Heart right ventricle (tissue), 16 donors: Measurements from ENCODE around the gene LMF2. TPM values are rescaled to one million over a fixed set of nuclear protein-coding genes. Genes with fewer than 3 reads are reported as not detected.

Experiments used
- ATAC-seq, 8 donors: fragments of 200-7000 bp; cut with Tn5 transposase; one replicate each; pipeline ENCODE4 v1.9.1; 2020; ENCODE audit warnings: mild to moderate bottlenecking in 8 of 8, moderate library complexity in 8 of 8, moderate number of reproducible peaks in 1 of 8
- DNase-seq, 2 donors: peaks; one replicate each; pipeline ENCODE4 v3.0.0-alpha.2; 2020
- H3K27ac ChIP-seq, 10 donors: fragments of 200-600 bp; sonication (generic) in 2 of 10; one replicate each; pipeline versions ENCODE4 v1.5.0 to v1.8.0; 2020 to 2022; ENCODE audit warnings: mild to moderate bottlenecking in 3 of 10
- H3K27me3 ChIP-seq, 7 donors: fragments of 200-600 bp; one replicate each; pipeline ENCODE4 v1.8.0; 2021 to 2022; ENCODE audit warnings: mild to moderate bottlenecking in 2 of 7
- H3K36me3 ChIP-seq, 9 donors: fragments of 200-600 bp; sonication (generic) in 1 of 9; one replicate each; pipeline versions ENCODE4 v1.5.0 to v1.8.0; 2020 to 2022; ENCODE audit warnings: mild to moderate bottlenecking in 2 of 9
- H3K4me1 ChIP-seq, 9 donors: fragments of 200-600 bp; sonication (generic) in 1 of 9; one replicate each; pipeline versions ENCODE4 v1.5.0 to v1.8.0; 2020 to 2022; ENCODE audit warnings: mild to moderate bottlenecking in 4 of 9
- H3K4me3 ChIP-seq, 10 donors: fragments of 200-600 bp; sonication (generic) in 2 of 10; one replicate each; pipeline versions ENCODE4 v1.5.0 to v1.8.0; 2020 to 2022; ENCODE audit warnings: mild to moderate bottlenecking in 7 of 10, moderate library complexity in 2 of 10
- H3K9me3 ChIP-seq, 11 donors: fragments of 200-600 bp in 10 of 11; sonication (generic) in 2 of 11; one replicate each; pipeline versions ENCODE4 v1.5.0 to v1.8.0; 2013 to 2022; ENCODE audit warnings: mild to moderate bottlenecking in 2 of 11, control low read depth in 1 of 11, moderate library complexity in 1 of 11
- CTCF ChIP-seq, 9 donors: fragments of 200-600 bp; sonication (generic) in 2 of 9; IDR thresholded peaks; one replicate each; pipeline versions ENCODE4 v1.5.0 to v1.8.0; 2021 to 2022; ENCODE audit warnings: antibody characterized with exemption in 9 of 9, mild to moderate bottlenecking in 5 of 9, moderate library complexity in 1 of 9
- WGBS, 2 donors: extraction: QIAGEN DNeasy Blood & Tissue Kit; methylation state at CpG; one replicate each; pipeline ENCODE4 v1.1.7; 2013; ENCODE audit warnings: inconsistent platforms in 1 of 2; 5-methylcytosine and 5-hydroxymethylcytosine counted together
- intact Hi-C, 10 donors: fragments of 100-400 bp; cut with DNase I; formaldehyde crosslinking; loops; one replicate each; pipeline versions ENCODE4 v1.11.1 to v1.14.2; 2022
- polyA plus RNA-seq, 2 donors: library from polyadenylated mRNA; stranded (reverse); fragments of 200-250 nt; gene quantifications; one replicate each; pipeline ENCODE4 v1.2.3, GENCODE V29; 2013
- total RNA-seq, 10 donors: library from RNA; stranded (reverse); fragmentation: NEBNext Ultra II Directional in 3 of 10; extraction: Animal tissue kit (Norgen Biotek cat#: 25700) in 3 of 10; gene quantifications; one replicate each; pipeline versions ENCODE4 v1.2.1 to v1.2.4, GENCODE V29; 2021 to 2023
- donor health status: Arrhythmogenic right ventricular cardiomyopathy.
- donor health status: ischemic (EF 13 %, LVEDD 7.1; RV severe dilation, severe dysfunction).
- donor health status: healthy with polysubstance abuse.
- donor health status: DM: no; HTN: yes; CAD: no.
- donor health status: DM: no; HTN: no; CAD: no.
- donor health status: ischemic (EF 25% LVEDD 6.9; RV normal size, moderate dysfunction).
- donor health status: ischemic (EF 25% LVEDD 5.7; RV mildly dilated, moderate dysfunction).
- donor health status: healthy.
- donor health status: DM: yes; HTN: yes; CAD: no.
- donor health status: Ischemic cardiomyopathy.
- donor health status: ischemic (EF 35%, LVEDD 5.7; RV mildly dilated, moderate dysfunction).
- donor health status: nonischemic (EF 11% LVEDD 7.7; RV severe dilation, severe dysfunction).
- donor health status: DM: yes; HTN: yes; CAD: no.
- donor health status: PGD.
- donor health status: ischemic (EF 29% LVEDD 5.4; RV normal size, mild dysfunction).
- donor health status: nonischemic (EF 23%, LVEDD 6.1; RV moderate dilation, normal function).

Gene LMF2
- total and polyA plus RNA-seq, 12 donors: 18.8 to 42.5 (median 25.4) TPM

DNA sequence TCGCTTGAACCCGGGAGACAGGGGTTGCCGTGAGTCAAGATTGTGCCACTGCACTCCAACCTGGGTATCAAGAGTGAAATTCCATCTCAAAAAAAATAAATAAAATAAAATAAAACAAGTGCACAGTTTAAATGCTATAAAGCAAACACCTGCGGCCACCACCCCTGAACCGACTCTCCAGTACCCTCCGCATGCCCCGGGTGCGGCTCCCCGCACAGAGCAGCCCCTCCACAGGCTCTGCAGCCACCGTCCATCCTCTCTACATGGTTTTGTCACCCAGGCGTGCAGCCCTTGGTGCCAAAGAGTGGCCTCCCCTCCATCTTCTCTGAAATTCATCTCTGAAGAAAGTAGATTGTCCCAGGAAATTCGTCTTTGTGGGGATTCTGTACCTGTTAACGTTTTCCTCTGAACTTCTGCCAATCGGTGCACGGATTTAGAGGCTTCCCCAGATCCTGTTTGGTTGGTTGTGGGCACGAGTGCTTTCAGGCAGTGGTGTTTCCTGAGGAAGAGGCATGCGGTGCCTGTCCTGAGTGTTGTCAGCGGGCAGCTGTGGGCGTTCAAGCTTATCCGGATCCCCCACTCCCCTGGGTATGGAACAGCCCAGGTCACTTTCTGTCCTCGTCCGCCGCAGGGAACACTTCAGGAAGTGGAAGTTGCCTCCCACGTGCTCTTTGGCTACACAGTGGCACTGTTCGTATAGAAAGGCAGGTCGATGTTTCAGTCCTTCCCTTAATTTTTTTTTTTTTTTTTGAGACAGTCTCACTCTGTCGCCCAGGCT is 16.8 kb downstream of the LMF2 start:
- peaks cover 0 to 20% (median 14%) of the 10 kb centered on the region in 7 donors for H3K27me3 ChIP-seq
- no peak for TF ChIP-seq CTCF (IDR thresholded peaks at IDR 0.05)
- H3K36me3 ChIP-seq: no peaks in the 10 kb centered on the region
- intact Hi-C loops: no loop called here
- H3K9me3 ChIP-seq: no peaks in the 10 kb centered on the region
- H3K4me3 ChIP-seq: no peak overlapping the region
- no peaks in the 10 kb centered on the region for H3K4me1 ChIP-seq
- 57 to 62% methylated on average over 27 of the region's 27 CpGs for WGBS, 2 donors
- DNase-seq (no peak), ATAC-seq (no peak)
- no peak overlapping the region for H3K27ac ChIP-seq

GRCh38 chr22:50489363-50490243 is 17.9 kb downstream of the LMF2 start:
- no peak overlapping the region for H3K4me3 ChIP-seq
- DNase-seq (no peak), ATAC-seq (no peak)
- intact Hi-C loops: no loop called here
- no peaks in the 10 kb centered on the region for H3K4me1 ChIP-seq
- WGBS, 2 donors: 80 to 83% methylated on average over 27 to 31 of the region's 31 CpGs
- H3K36me3 ChIP-seq: no peaks in the 10 kb centered on the region
- TF ChIP-seq CTCF (IDR thresholded peaks at IDR 0.05): no peak
- H3K9me3 ChIP-seq: no peaks in the 10 kb centered on the region
- no peak overlapping the region for H3K27ac ChIP-seq
- H3K27me3 ChIP-seq: peaks cover 0 to 25% (median 19%) of the 10 kb centered on the region in 7 donors

- ATAC-seq (no peak), DNase-seq (no peak)
- Histone ChIP-seq H3K36me3 (no peaks in the 10 kb centered on the region), H3K4me3 (no peak overlapping the region), H3K9me3 (no peaks in the 10 kb centered on the region), H3K27me3 (peaks cover 0 to 32% (median 26%) of the 10 kb centered on the region in 7 donors), H3K27ac (no peak overlapping the region), H3K4me1 (no peaks in the 10 kb centered on the region)
- intact Hi-C loops: no loop called here
- WGBS, 2 donors: 55 to 75% methylated on average over 15 to 19 of the region's 19 CpGs
- TF ChIP-seq CTCF (IDR thresholded peaks at IDR 0.05): no peak
These were observed 18.6 kb downstream of the LMF2 start for GRCh38 chr22:50488886-50489285.

- WGBS, 2 donors: 73 to 79% methylated on average over 18 of the region's 18 CpGs
- H3K4me1 ChIP-seq: no peaks in the 10 kb centered on the region
- no peak overlapping the region for H3K4me3 ChIP-seq
- ATAC-seq (peak in 1 of 8 donors; percentile 35), DNase-seq (no peak)
- intact Hi-C loops: no loop called here
- peaks cover 0 to 39% (median 34%) of the 10 kb centered on the region in 7 donors for H3K27me3 ChIP-seq
- no peak for TF ChIP-seq CTCF (IDR thresholded peaks at IDR 0.05)
- no peaks in the 10 kb centered on the region for H3K36me3 ChIP-seq
- no peaks in the 10 kb centered on the region for H3K9me3 ChIP-seq
- no peak overlapping the region for H3K27ac ChIP-seq
These were observed 19.4 kb downstream of the LMF2 start for GRCh38 chr22:50488006-50488677.
